ENCODE data around the gene STAT5A. TPM values are rescaled to one million over a fixed set of nuclear protein-coding genes. Genes with fewer than 3 reads are reported as not detected.

The STAT5A gene
- total RNA-seq, 1 experiment from 2014 or later: 6.4 TPM

GRCh38 chr17:42311240-42312034, 23.1 kb downstream of the STAT5A start:
- H3K23me2 ChIP-seq (ENCODE audit: insufficient read length, low read depth, low read length, poor library complexity, severe bottlenecking): no peaks in the 10 kb centered on the region
- Mint-ChIP-seq H3K4me1 (peaks cover 38 to 41% of the 10 kb centered on the region in 2 experiments), H3K9me3 (no peaks in the 10 kb centered on the region), H3K4me3 (peak overlapping the region in 1 of 2 experiments; percentile 61; a peak in 3 of 5 replicates), H3K27me3 (ENCODE audit: low read depth) (peaks cover 7% of the 10 kb centered on the region), H3K36me3 (ENCODE audit: insufficient read depth in 1 of 3, low read depth in 3 of 3) (peaks cover 11 to 30% (median 15%) of the 10 kb centered on the region in 3 experiments), H3K27ac (peak overlapping the region; percentile 49 to 91 (median 83); a peak in 4 of 7 replicates)
- TF ChIP-seq, protein P1, sequence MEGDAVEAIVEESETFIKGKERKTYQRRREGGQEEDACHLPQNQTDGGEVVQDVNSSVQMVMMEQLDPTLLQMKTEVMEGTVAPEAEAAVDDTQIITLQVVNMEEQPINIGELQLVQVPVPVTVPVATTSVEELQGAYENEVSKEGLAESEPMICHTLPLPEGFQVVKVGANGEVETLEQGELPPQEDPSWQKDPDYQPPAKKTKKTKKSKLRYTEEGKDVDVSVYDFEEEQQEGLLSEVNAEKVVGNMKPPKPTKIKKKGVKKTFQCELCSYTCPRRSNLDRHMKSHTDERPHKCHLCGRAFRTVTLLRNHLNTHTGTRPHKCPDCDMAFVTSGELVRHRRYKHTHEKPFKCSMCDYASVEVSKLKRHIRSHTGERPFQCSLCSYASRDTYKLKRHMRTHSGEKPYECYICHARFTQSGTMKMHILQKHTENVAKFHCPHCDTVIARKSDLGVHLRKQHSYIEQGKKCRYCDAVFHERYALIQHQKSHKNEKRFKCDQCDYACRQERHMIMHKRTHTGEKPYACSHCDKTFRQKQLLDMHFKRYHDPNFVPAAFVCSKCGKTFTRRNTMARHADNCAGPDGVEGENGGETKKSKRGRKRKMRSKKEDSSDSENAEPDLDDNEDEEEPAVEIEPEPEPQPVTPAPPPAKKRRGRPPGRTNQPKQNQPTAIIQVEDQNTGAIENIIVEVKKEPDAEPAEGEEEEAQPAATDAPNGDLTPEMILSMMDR (conservative IDR thresholded peaks at IDR 0.05): no peak
- H3T11ph ChIP-seq (ENCODE audit: low read length): no peak overlapping the region
- H3K56ac ChIP-seq (ENCODE audit: insufficient read length, low read depth, low read length): no peak overlapping the region
- peaks cover 2% of the 10 kb centered on the region; the same call in 1 of the 2 replicates for H3K4me1 ChIP-seq (ENCODE audit: insufficient read depth, low read length)
- H2BK5ac ChIP-seq (ENCODE audit: insufficient read length, low read length): no peak overlapping the region
- H3K27me3 ChIP-seq (ENCODE audit: insufficient read depth, low read length): no peaks in the 10 kb centered on the region
- H4K91ac ChIP-seq (ENCODE audit: insufficient read length, low read depth, low read length): no peak overlapping the region
- H4K20me1 ChIP-seq (ENCODE audit: control insufficient read depth, insufficient read depth, insufficient read length): no peaks in the 10 kb centered on the region
- H3K4me2 ChIP-seq (ENCODE audit: insufficient read depth, insufficient read length, low read length): no peak overlapping the region
- no peaks in the 10 kb centered on the region for H3K79me1 ChIP-seq (ENCODE audit: insufficient read depth, low read depth, low read length, poor library complexity, severe bottlenecking)
- no peak overlapping the region for H3K27ac ChIP-seq (ENCODE audit: insufficient read length, low read depth, low read length)
- H3K23ac ChIP-seq (ENCODE audit: insufficient read length, low read depth, low read length): no peak overlapping the region
- no peak overlapping the region for H2BK12ac ChIP-seq (ENCODE audit: insufficient read length, low read depth, low read length)
- H3K9ac ChIP-seq (ENCODE audit: extremely low read depth, insufficient read length, low read length): no peak overlapping the region
- no peak overlapping the region for H3K18ac ChIP-seq (ENCODE audit: insufficient read length, low read depth, low read length)
- H4K5ac ChIP-seq (ENCODE audit: insufficient read length, low read depth, low read length): no peak overlapping the region
- no peak overlapping the region for H2BK20ac ChIP-seq (ENCODE audit: low read depth, low read length, poor library complexity, severe bottlenecking)
- no peak overlapping the region for H2AK5ac ChIP-seq (ENCODE audit: insufficient read length, low read length)
- H2BK120ac ChIP-seq (ENCODE audit: low read depth, low read length, poor library complexity, severe bottlenecking): no peak overlapping the region
- no peak overlapping the region for H3K14ac ChIP-seq (ENCODE audit: insufficient read depth, low read length)
- H2AFZ ChIP-seq (ENCODE audit: low read length): no peak overlapping the region
- no CpG with 5 or more reads among the region's 19 CpGs for WGBS (ENCODE audit: extremely low coverage, insufficient read length, low lambda C conversion rate)
- H2BK15ac ChIP-seq (ENCODE audit: low read depth, low read length): no peak overlapping the region
- no peak overlapping the region for H4K8ac ChIP-seq (replicated peaks; ENCODE audit: insufficient read length, low read depth, low read length)
- H3K4ac ChIP-seq (ENCODE audit: low read depth, low read length): no peak overlapping the region
- H3K9me3 ChIP-seq (ENCODE audit: control insufficient read depth, low read depth, low read length): no peaks in the 10 kb centered on the region
- H3K79me2 ChIP-seq (ENCODE audit: insufficient read depth, low read length): no peaks in the 10 kb centered on the region
- DNase-seq: peak; percentile 72
